ENCODE data around the gene SYT6.

Gene SYT6

GRCh38 chr1:114196992-114197907 lies 43.6 kb upstream of the SYT6 start:
- Histone ChIP-seq H2AFZ (ENCODE audit: low read length) (no peak overlapping the region), H3K9me2 (replicated peaks; ENCODE audit: insufficient read depth, low read length) (no peaks in the 10 kb centered on the region), H3K27ac (ENCODE audit: low read length) (no peak overlapping the region)

GRCh38 chr1:114195819-114196218 lies 42.1 kb upstream of the SYT6 start:
- Histone ChIP-seq H3K9ac (ENCODE audit: low read length) (no peak overlapping the region), H3K9me2 (replicated peaks; ENCODE audit: insufficient read depth, low read length) (no peaks in the 10 kb centered on the region)

More at GRCh38 chr1:114196992-114197907, 43.6 kb upstream of the SYT6 start:
- no peaks in the 10 kb centered on the region for H3K9me3 ChIP-seq (replicated peaks; ENCODE audit: insufficient read depth, low read length)
- H3K27me3 ChIP-seq (replicated peaks; ENCODE audit: insufficient read depth, low read length) = no peaks in the 10 kb centered on the region
- H3K4me1 ChIP-seq (ENCODE audit: low read length) = no peaks in the 10 kb centered on the region
- H3K9ac ChIP-seq (ENCODE audit: low read length) = no peak overlapping the region
- no peak for DNase-seq
- H3K36me3 ChIP-seq (replicated peaks; ENCODE audit: insufficient read depth, low read length) = no peaks in the 10 kb centered on the region
- H3K4me3 ChIP-seq (ENCODE audit: low read length) = no peak overlapping the region
- no peaks in the 10 kb centered on the region for H3F3A ChIP-seq (ENCODE audit: insufficient read depth, low read length)
- TF ChIP-seq CTCF (IDR thresholded peaks at IDR 0.05; ENCODE audit: low read length) (no peak), EZH2phosphoT487 (IDR thresholded peaks at IDR 0.05; ENCODE audit: low read length) (no peak), EZH2 (optimal IDR thresholded peaks at IDR 0.05; ENCODE audit: low read depth, low read length) (no peak)
- H4K20me1 ChIP-seq (ENCODE audit: insufficient read depth, low read length) = no peaks in the 10 kb centered on the region
- H3K4me2 ChIP-seq (ENCODE audit: low read depth, low read length) = no peak overlapping the region
- no peaks in the 10 kb centered on the region for H3K79me2 ChIP-seq (ENCODE audit: low read length)

GRCh38 chr1:114192328-114192727 lies 38.7 kb upstream of the SYT6 start:
- H3K4me3 ChIP-seq (ENCODE audit: low read length) = no peak overlapping the region
- no peaks in the 10 kb centered on the region for H3K36me3 ChIP-seq (replicated peaks; ENCODE audit: insufficient read depth, low read length)
- no peaks in the 10 kb centered on the region for H3K27me3 ChIP-seq (replicated peaks; ENCODE audit: insufficient read depth, low read length)
- no peaks in the 10 kb centered on the region for H3K9me2 ChIP-seq (replicated peaks; ENCODE audit: insufficient read depth, low read length)
- H3K4me2 ChIP-seq (ENCODE audit: low read depth, low read length) = no peak overlapping the region
- H3K27ac ChIP-seq (ENCODE audit: low read length) = no peak overlapping the region
- no peaks in the 10 kb centered on the region for H3F3A ChIP-seq (ENCODE audit: insufficient read depth, low read length)
- H3K9ac ChIP-seq (ENCODE audit: low read length) = no peak overlapping the region
- no peaks in the 10 kb centered on the region for H3K4me1 ChIP-seq (ENCODE audit: low read length)
- no peaks in the 10 kb centered on the region for H4K20me1 ChIP-seq (ENCODE audit: insufficient read depth, low read length)
- H2AFZ ChIP-seq (ENCODE audit: low read length) = no peak overlapping the region
- DNase-seq = no peak
- H3K79me2 ChIP-seq (ENCODE audit: low read length) = no peaks in the 10 kb centered on the region
- no peak for TF ChIP-seq EZH2phosphoT487 (IDR thresholded peaks at IDR 0.05; ENCODE audit: low read length)
- no peak for TF ChIP-seq CTCF (IDR thresholded peaks at IDR 0.05; ENCODE audit: low read length)
- no peak for TF ChIP-seq EZH2 (optimal IDR thresholded peaks at IDR 0.05; ENCODE audit: low read depth, low read length)
- H3K9me3 ChIP-seq (replicated peaks; ENCODE audit: insufficient read depth, low read length) = no peaks in the 10 kb centered on the region

More at GRCh38 chr1:114195819-114196218, 42.1 kb upstream of the SYT6 start:
- Histone ChIP-seq H3K4me2 (ENCODE audit: low read depth, low read length) (no peak overlapping the region), H3K36me3 (replicated peaks; ENCODE audit: insufficient read depth, low read length) (no peaks in the 10 kb centered on the region), H2AFZ (ENCODE audit: low read length) (no peak overlapping the region), H3K79me2 (ENCODE audit: low read length) (no peaks in the 10 kb centered on the region), H3F3A (ENCODE audit: insufficient read depth, low read length) (no peaks in the 10 kb centered on the region), H3K27ac (ENCODE audit: low read length) (no peak overlapping the region), H4K20me1 (ENCODE audit: insufficient read depth, low read length) (no peaks in the 10 kb centered on the region), H3K4me1 (ENCODE audit: low read length) (no peaks in the 10 kb centered on the region), H3K27me3 (replicated peaks; ENCODE audit: insufficient read depth, low read length) (no peaks in the 10 kb centered on the region), H3K4me3 (ENCODE audit: low read length) (no peak overlapping the region), H3K9me3 (replicated peaks; ENCODE audit: insufficient read depth, low read length) (no peaks in the 10 kb centered on the region)
- TF ChIP-seq EZH2 (optimal IDR thresholded peaks at IDR 0.05; ENCODE audit: low read depth, low read length) (no peak), EZH2phosphoT487 (IDR thresholded peaks at IDR 0.05; ENCODE audit: low read length) (no peak), CTCF (IDR thresholded peaks at IDR 0.05; ENCODE audit: low read length) (no peak)
- no peak for DNase-seq

Data from MM.1S (cell line).